Measurements from ENCODE around the gene EFHC1. TPM values are rescaled to one million over a fixed set of nuclear protein-coding genes. Genes with fewer than 3 reads are reported as not detected.

Gene EFHC1
- total and polyA plus RNA-seq, 2 of the 13 experiments (the other 11 are each of a cell fraction or from before 2014, with no cell fraction given): 23.4 to 29.5 TPM

GRCh38 chr6:52545406-52546119 lies 125.4 kb downstream of the EFHC1 start (continued):
- TF ChIP-seq, protein P1, sequence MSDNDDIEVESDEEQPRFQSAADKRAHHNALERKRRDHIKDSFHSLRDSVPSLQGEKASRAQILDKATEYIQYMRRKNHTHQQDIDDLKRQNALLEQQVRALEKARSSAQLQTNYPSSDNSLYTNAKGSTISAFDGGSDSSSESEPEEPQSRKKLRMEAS (IDR thresholded peaks at IDR 0.05): 0 out of 2 replicates have a peak, but pooled peaks have one; percentile 16
- no peak for TF ChIP-seq KLF9 (CRISPR knock-in tag; IDR thresholded peaks at IDR 0.05; ENCODE audit: low read depth)
- TF ChIP-seq STAG1 (CRISPR knock-in tag; IDR thresholded peaks at IDR 0.05): no peak
- no peak for TF ChIP-seq NFATC3 (CRISPR knock-in tag; IDR thresholded peaks at IDR 0.05)
- TF ChIP-seq KLF16 (CRISPR knock-in tag; IDR thresholded peaks at IDR 0.05): 0 out of 4 replicates have a peak, but pooled peaks of 1 of the 2 experiments have one; percentile 50
- TF ChIP-seq NFKBIZ (CRISPR knock-in tag; IDR thresholded peaks at IDR 0.05): 0 out of 2 replicates have a peak, but pooled peaks have one; percentile 14
- TF ChIP-seq ZNF816 (CRISPR knock-in tag; IDR thresholded peaks at IDR 0.05; ENCODE audit: borderline replicate concordance): no peak
- TF ChIP-seq ZNF780A (CRISPR knock-in tag; IDR thresholded peaks at IDR 0.05): no peak
- no peak for TF ChIP-seq KLF15 (CRISPR knock-in tag; IDR thresholded peaks at IDR 0.05; ENCODE audit: borderline replicate concordance)
- no peak for TF ChIP-seq NPAS2 (CRISPR knock-in tag; IDR thresholded peaks at IDR 0.05; ENCODE audit: borderline replicate concordance)
- TF ChIP-seq ZNF644 (CRISPR knock-in tag; IDR thresholded peaks at IDR 0.05; ENCODE audit: low read depth): 0 out of 2 replicates have a peak, but pooled peaks have one; percentile 32
- no peak for TF ChIP-seq MAF1 (CRISPR knock-in tag; IDR thresholded peaks at IDR 0.05; ENCODE audit: borderline replicate concordance)
- TF ChIP-seq ZNF740 (CRISPR knock-in tag; IDR thresholded peaks at IDR 0.05): no peak
- TF ChIP-seq JUN (CRISPR knock-in tag; IDR thresholded peaks at IDR 0.05): no peak
- no peak for TF ChIP-seq ARNT (IDR thresholded peaks at IDR 0.05)
- TF ChIP-seq, protein P2, sequence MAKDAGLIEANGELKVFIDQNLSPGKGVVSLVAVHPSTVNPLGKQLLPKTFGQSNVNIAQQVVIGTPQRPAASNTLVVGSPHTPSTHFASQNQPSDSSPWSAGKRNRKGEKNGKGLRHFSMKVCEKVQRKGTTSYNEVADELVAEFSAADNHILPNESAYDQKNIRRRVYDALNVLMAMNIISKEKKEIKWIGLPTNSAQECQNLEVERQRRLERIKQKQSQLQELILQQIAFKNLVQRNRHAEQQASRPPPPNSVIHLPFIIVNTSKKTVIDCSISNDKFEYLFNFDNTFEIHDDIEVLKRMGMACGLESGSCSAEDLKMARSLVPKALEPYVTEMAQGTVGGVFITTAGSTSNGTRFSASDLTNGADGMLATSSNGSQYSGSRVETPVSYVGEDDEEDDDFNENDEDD (CRISPR knock-in tag; IDR thresholded peaks at IDR 0.05; ENCODE audit: borderline replicate concordance): no peak
- no peak for TF ChIP-seq NKX3-1 (CRISPR knock-in tag; IDR thresholded peaks at IDR 0.05)
- peak; percentile 51; the same call in 1 of the 2 replicates for TF ChIP-seq NCOA2 (CRISPR knock-in tag; IDR thresholded peaks at IDR 0.05)
- TF ChIP-seq ZNF850 (CRISPR knock-in tag; conservative IDR thresholded peaks at IDR 0.05): no peak
- TF ChIP-seq CBFB (CRISPR knock-in tag; IDR thresholded peaks at IDR 0.05): no peak; the same call in 1 of the 2 replicates
- no peak for TF ChIP-seq ARID2 (CRISPR knock-in tag; IDR thresholded peaks at IDR 0.05; ENCODE audit: borderline replicate concordance)
- TF ChIP-seq MIER3 (CRISPR knock-in tag; IDR thresholded peaks at IDR 0.05; ENCODE audit: borderline replicate concordance): peak; percentile 67; the same call in 1 of the 2 replicates
- no peak for TF ChIP-seq FOXJ3 (CRISPR knock-in tag; IDR thresholded peaks at IDR 0.05; ENCODE audit: borderline replicate concordance)
- TF ChIP-seq, protein P3, sequence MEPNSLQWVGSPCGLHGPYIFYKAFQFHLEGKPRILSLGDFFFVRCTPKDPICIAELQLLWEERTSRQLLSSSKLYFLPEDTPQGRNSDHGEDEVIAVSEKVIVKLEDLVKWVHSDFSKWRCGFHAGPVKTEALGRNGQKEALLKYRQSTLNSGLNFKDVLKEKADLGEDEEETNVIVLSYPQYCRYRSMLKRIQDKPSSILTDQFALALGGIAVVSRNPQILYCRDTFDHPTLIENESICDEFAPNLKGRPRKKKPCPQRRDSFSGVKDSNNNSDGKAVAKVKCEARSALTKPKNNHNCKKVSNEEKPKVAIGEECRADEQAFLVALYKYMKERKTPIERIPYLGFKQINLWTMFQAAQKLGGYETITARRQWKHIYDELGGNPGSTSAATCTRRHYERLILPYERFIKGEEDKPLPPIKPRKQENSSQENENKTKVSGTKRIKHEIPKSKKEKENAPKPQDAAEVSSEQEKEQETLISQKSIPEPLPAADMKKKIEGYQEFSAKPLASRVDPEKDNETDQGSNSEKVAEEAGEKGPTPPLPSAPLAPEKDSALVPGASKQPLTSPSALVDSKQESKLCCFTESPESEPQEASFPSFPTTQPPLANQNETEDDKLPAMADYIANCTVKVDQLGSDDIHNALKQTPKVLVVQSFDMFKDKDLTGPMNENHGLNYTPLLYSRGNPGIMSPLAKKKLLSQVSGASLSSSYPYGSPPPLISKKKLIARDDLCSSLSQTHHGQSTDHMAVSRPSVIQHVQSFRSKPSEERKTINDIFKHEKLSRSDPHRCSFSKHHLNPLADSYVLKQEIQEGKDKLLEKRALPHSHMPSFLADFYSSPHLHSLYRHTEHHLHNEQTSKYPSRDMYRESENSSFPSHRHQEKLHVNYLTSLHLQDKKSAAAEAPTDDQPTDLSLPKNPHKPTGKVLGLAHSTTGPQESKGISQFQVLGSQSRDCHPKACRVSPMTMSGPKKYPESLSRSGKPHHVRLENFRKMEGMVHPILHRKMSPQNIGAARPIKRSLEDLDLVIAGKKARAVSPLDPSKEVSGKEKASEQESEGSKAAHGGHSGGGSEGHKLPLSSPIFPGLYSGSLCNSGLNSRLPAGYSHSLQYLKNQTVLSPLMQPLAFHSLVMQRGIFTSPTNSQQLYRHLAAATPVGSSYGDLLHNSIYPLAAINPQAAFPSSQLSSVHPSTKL (CRISPR knock-in tag; IDR thresholded peaks at IDR 0.05): no peak; the same call in 1 of the 2 replicates
- TF ChIP-seq NFKB2 (CRISPR knock-in tag; IDR thresholded peaks at IDR 0.05; ENCODE audit: borderline replicate concordance): no peak
- no peak for TF ChIP-seq ZNF776 (CRISPR knock-in tag; IDR thresholded peaks at IDR 0.05)
- TF ChIP-seq SMAD1 (CRISPR knock-in tag; IDR thresholded peaks at IDR 0.05; ENCODE audit: borderline replicate concordance, low read depth): no peak
